Mucosa of descending colon (tissue), 3 donors: ENCODE results near the gene TCF12. TPM values are rescaled to one million over a fixed set of nuclear protein-coding genes. Genes with fewer than 3 reads are reported as not detected.

ENCODE experiments used
- ATAC-seq: fragments of 200-7000 bp; cut with Tn5 transposase; one replicate; pipeline ENCODE4 v1.9.1; 2020; ENCODE audit warnings: mild to moderate bottlenecking, moderate library complexity
- DNase-seq, 3 donors: peaks; one replicate each; pipeline ENCODE4 v3.0.0-alpha.2; 2020
- H3K36me3 ChIP-seq: fragments of 200-600 bp; one replicate; pipeline ENCODE4 v1.8.0; 2021; ENCODE audit warnings: low read depth, mild to moderate bottlenecking
- H3K4me1 ChIP-seq: fragments of 200-600 bp; one replicate; pipeline ENCODE4 v1.8.0; 2021; ENCODE audit warnings: low read depth, mild to moderate bottlenecking
- H3K4me3 ChIP-seq: fragments of 200-600 bp; one replicate; pipeline ENCODE4 v1.8.0; 2021; ENCODE audit warnings: mild to moderate bottlenecking
- H3K9me3 ChIP-seq: fragments of 200-600 bp; one replicate; pipeline ENCODE4 v1.8.0; 2021; ENCODE audit warnings: mild to moderate bottlenecking
- intact Hi-C, 2 donors: fragments of 100-400 bp; cut with DNase I in 1 of 2; cut with micrococcal nuclease in 1 of 2; formaldehyde crosslinking; loops; one replicate each; pipeline versions ENCODE4 v1.11.0 to v1.11.1; 2022; cut with DNase I, micrococcal nuclease
- total RNA-seq, 3 donors: library from RNA; stranded (reverse); fragmentation: NEBNext Ultra II Directional in 2 of 3; extraction: Animal tissue kit (Norgen Biotek cat#: 25700) in 2 of 3; gene quantifications; one replicate each; pipeline versions ENCODE4 v1.2.1 to v1.2.4, GENCODE V29; 2021 to 2023
- TF ChIP-seq, protein P1 (sequence below): fragments of 200-600 bp; IDR thresholded peaks from one replicate; pipeline ENCODE4 v1.8.0; 2022; ENCODE audit warnings: antibody characterized with exemption, mild to moderate bottlenecking
- donor health status: DM: no; HTN: no; CAD: no; lungs with moderate emphysema.
- donor health status: DM: no; HTN: no; CAD: no.
- donor health status: DM: no; HTN: yes; CAD: no.

TCF12 gene
- total RNA-seq, 3 donors from 2014 or later = 74.1 to 118 (median 106) TPM

DNA sequence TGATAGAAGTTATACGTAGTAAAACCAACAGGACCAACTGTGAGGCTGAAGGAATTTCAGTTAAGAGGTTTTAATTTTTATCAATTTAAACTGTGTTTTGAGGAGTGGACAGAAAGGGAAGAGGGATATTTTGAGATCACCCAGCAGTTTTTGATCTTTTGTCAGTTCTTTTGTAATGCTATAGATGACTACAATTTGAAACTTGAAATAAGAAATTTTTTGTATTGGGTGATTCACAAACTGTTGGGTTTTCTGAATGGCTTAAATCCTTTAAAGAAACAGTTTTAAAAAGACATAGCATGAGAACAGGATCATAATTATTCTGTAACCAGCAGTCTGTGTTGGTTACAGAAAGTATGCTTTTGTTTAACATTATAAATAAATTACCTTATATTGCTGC lies 67.4 kb downstream of the TCF12 start:
- intact Hi-C loops = no loop called here
- no peak for DNase-seq
- TF ChIP-seq, protein P1, sequence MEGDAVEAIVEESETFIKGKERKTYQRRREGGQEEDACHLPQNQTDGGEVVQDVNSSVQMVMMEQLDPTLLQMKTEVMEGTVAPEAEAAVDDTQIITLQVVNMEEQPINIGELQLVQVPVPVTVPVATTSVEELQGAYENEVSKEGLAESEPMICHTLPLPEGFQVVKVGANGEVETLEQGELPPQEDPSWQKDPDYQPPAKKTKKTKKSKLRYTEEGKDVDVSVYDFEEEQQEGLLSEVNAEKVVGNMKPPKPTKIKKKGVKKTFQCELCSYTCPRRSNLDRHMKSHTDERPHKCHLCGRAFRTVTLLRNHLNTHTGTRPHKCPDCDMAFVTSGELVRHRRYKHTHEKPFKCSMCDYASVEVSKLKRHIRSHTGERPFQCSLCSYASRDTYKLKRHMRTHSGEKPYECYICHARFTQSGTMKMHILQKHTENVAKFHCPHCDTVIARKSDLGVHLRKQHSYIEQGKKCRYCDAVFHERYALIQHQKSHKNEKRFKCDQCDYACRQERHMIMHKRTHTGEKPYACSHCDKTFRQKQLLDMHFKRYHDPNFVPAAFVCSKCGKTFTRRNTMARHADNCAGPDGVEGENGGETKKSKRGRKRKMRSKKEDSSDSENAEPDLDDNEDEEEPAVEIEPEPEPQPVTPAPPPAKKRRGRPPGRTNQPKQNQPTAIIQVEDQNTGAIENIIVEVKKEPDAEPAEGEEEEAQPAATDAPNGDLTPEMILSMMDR = no peak

DNA sequence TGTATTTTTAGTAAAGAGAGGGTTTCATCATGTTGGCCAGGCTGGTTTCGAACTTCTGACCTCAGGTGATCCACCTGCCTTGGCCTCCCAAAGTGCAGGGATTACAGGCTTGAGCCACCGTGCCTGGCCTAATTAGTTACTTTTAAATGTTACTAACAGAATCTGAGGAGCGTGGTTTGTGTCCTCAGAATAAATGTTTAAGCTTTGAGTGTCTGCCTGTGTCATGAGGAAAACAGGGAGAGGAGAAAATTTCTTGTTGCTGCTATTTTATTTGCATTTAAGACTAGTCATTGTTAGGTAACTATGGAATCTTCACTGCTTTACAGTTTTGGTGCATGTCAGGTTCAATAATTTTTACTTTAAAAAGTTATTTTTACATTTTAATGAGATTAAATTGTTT lies 68.8 kb downstream of the TCF12 start:
- no peaks in the 10 kb centered on the region for H3K9me3 ChIP-seq
- ATAC-seq = no peak
- no peaks in the 10 kb centered on the region for H3K36me3 ChIP-seq
- no peaks in the 10 kb centered on the region for H3K4me1 ChIP-seq
- TF ChIP-seq, protein P1 = no peak
- DNase-seq = no peak
- no peak overlapping the region for H3K4me3 ChIP-seq
- intact Hi-C loops = no loop called here

More for the DNA sequence above, 67.4 kb downstream of the TCF12 start:
- H3K4me3 ChIP-seq = no peak overlapping the region
- no peaks in the 10 kb centered on the region for H3K9me3 ChIP-seq
- H3K36me3 ChIP-seq = no peaks in the 10 kb centered on the region
- H3K4me1 ChIP-seq = no peaks in the 10 kb centered on the region
- ATAC-seq = no peak

DNA sequence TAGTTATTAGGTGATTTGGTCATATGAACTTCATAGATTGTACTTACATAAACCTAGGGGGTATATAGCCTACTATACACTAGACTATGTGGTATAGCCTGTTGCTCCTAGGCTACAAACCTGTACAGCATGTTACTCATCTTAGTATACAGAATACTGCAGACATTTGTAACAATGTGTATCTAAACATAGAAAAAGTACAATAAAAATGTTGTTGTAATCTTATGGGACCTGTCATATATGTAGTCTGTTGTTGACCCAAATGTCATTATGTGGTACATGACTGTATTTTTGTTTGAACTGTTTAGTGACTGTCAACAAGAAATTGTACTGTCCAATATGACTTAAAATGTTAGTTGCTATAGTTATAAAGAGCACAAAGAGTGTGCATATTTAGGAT lies 69.8 kb downstream of the TCF12 start:
- ATAC-seq (no peak), DNase-seq (no peak)
- H3K9me3 ChIP-seq = no peaks in the 10 kb centered on the region
- no peak overlapping the region for H3K4me3 ChIP-seq
- TF ChIP-seq, protein P1 = no peak
- intact Hi-C loops = no loop called here
- H3K4me1 ChIP-seq = no peaks in the 10 kb centered on the region
- H3K36me3 ChIP-seq = no peaks in the 10 kb centered on the region

DNA sequence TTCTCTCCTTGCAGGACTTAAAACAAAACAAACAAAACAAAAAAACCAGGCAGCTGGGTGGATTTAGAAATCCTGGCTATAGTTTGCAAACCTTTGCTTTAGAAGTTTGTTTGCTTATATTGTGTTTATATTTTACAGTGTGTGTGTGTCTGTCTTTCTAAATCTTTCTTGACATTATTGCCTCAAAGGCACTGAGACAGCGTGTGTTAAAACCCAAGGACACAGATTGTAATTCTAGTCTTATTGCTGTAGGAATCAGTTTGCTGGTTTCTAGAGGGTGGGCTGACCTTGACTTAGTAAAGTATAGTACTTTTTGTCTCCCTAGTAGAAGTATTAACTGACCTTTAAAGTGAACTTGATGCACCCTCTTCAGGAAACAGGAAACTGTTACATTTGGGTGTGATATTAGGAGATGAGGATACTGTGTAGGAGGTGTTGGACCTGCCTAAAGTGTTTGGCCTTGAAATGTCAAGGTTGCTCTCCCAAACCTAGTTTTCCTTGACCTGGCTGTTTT lies 71.0 kb downstream of the TCF12 start:
- Histone ChIP-seq H3K4me3 (no peak overlapping the region), H3K4me1 (no peaks in the 10 kb centered on the region), H3K36me3 (no peaks in the 10 kb centered on the region), H3K9me3 (no peaks in the 10 kb centered on the region)
- TF ChIP-seq, protein P1 = no peak
- intact Hi-C loops = no loop called here
- ATAC-seq (no peak), DNase-seq (no peak)

DNA sequence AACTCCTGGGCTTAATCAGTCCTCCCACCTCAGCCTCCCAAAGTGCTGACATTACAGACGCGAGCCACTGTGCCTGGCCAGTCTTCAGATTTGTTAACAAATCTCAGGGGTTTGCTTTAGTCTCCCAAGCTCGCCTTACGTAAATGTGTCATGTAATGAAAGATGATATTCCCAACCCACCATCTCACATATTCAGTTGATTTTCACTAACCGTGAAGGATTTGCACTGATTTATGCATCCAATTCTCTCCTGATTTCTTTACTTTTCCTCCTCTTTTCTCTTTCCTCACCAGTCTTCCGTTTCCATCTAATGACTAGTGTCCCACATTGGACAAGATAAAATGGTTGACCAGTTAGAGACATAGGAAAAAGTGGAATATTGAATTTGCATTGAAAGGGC lies 72.6 kb downstream of the TCF12 start:
- H3K9me3 ChIP-seq = no peaks in the 10 kb centered on the region
- no peak overlapping the region for H3K4me3 ChIP-seq
- no peaks in the 10 kb centered on the region for H3K4me1 ChIP-seq
- intact Hi-C loops = no loop called here
- TF ChIP-seq, protein P1 = no peak
- H3K36me3 ChIP-seq = no peaks in the 10 kb centered on the region
- DNase-seq = no peak
- no peak for ATAC-seq

DNA sequence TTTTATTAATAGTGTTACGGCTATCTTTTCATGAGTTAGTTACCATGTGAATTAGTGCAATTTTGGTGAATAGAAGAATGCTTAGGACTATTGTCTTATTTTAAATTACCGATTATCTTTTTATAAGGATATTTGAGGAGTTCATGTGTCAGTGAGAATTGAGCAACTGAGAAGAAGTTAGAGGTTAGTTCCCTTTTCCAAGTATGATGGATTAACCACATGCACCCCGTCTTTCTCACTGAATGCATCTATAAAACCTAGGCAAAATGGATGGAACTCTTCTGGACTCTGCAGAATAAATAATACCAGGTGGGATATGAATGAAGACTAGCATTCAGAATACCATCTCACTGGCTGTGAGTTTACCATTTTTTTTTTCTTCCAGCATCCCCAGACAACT lies 74.3 kb downstream of the TCF12 start:
- DNase-seq (no peak), ATAC-seq (no peak)
- no peaks in the 10 kb centered on the region for H3K9me3 ChIP-seq
- H3K36me3 ChIP-seq = no peaks in the 10 kb centered on the region
- intact Hi-C loops = no loop called here
- no peaks in the 10 kb centered on the region for H3K4me1 ChIP-seq
- H3K4me3 ChIP-seq = no peak overlapping the region
- TF ChIP-seq, protein P1 = no peak
